Cardiac muscle cell (in vitro differentiated cells and primary cell): ENCODE results near the gene ABCB8. TPM values are rescaled to one million over a fixed set of nuclear protein-coding genes. Genes with fewer than 3 reads are reported as not detected.

Source experiments
- DNase-seq, 2 donors: peaks; one replicate each; pipeline versions ENCODE4 v3.0.0 to v3.0.0-alpha.2; 2010 to 2017; ENCODE audit warnings: low read depth in 1 of 2, low spot score in 1 of 2
- H3K27ac ChIP-seq: fragments of 200-600 bp; sonication (generic); 2 replicates; pipeline ENCODE4 v1.5.1; 2016
- H3K27me3 ChIP-seq: fragments of 200-600 bp; sonication (generic); 2 replicates; pipeline ENCODE4 v1.6.0; 2016; ENCODE audit warnings: control low read depth
- H3K36me3 ChIP-seq: fragments of 200-600 bp; sonication (generic); 2 replicates; pipeline ENCODE4 v1.5.1; 2016; ENCODE audit warnings: control low read depth
- H3K4me1 ChIP-seq: fragments of 200-600 bp; sonication (generic); 2 replicates; pipeline ENCODE4 v1.8.1; 2017; ENCODE audit warnings: low read depth, mild to moderate bottlenecking, mixed run types
- H3K4me3 ChIP-seq: fragments of 200-600 bp; sonication (generic); 2 replicates; pipeline ENCODE4 v1.5.1; 2016; ENCODE audit warnings: mild to moderate bottlenecking
- H3K9me3 ChIP-seq: fragments of 200-600 bp; sonication (generic); 2 replicates; pipeline ENCODE4 v1.5.1; 2017; ENCODE audit warnings: low read depth, mild to moderate bottlenecking, control low read depth
- polyA plus RNA-seq: library from polyadenylated mRNA; unstranded; fragments of >200 nt; fragmentation: Nextera tagmentation; extraction: Ambion mirVana; gene quantifications from 2 replicates; pipeline ENCODE4 v1.2.1, GENCODE V29; 2016
- total RNA-seq: library from RNA; depleted of rRNA; stranded (reverse); fragments of >200 nt; gene quantifications from 2 replicates; pipeline ENCODE4 v1.2.3, GENCODE V29; 2016
- TF ChIP-seq, protein P1 (sequence below): IDR thresholded peaks from 2 replicates; pipeline ENCODE4 v1.5.1; 2012; ENCODE audit warnings: low read depth, mild to moderate bottlenecking, low read length

Gene ABCB8
- total and polyA plus RNA-seq, 2 experiments from 2014 or later, result 20.4 to 29.2 TPM

DNA sequence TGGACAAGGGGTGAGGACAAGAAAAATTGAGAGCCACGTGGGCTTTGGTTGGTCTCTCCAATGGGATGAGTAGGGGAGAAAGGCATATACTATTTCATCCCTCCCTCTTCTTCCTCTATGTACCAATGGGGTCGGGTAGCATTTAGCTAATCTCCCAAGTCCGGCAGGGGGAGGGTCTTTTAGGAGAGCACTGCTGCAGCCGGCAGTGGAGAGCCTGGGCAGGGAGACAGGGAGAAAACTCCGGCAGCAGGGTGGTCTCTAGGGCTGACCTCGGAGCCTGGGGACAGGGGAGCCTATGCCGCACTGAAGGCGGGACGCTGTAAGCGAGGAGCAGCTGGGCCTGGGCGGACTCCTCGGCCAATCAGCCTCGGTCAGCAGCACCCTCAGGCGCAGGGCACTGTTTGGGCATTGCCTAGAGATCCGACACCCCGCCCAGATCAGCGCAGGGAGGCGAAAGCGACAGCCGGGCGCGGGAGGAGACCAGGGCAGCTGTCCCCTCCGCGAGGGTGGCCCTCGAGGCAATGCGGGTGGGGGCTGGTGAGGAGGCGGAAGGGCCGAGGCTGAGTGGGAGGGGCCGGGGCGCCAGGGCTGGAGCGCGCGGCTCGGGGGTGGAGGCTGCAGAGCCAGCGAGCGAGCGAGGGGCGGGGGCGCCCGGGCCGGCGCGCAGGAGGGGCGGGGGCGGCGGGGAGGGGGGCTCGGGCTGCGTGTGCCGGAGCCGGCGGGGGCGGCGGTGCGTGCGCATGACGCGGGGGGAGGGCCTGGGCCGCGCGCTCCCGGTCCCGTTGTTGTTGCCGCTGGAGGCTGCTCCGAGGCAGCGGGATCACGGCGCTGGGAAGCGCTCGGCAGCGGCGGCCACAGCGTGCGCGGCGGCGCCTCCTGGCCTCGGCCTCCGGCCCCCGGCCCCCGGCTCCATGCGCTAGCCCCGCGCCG lies 57.7 kb downstream of the ABCB8 start, which contains the start of gene AGAP3:
AGAP3 (plus strand) TSS at position 785 of the 930 bp plus-strand sequence. CDS start 267 bp downstream, outside the sequence.
- Histone ChIP-seq H3K4me3 (peak within 1 kb of the TSS; percentile 57), H3K4me1 (peaks cover 36% of the 10 kb centered on the region), H3K36me3 (no peaks in the 10 kb centered on the region), H3K27me3 (no peaks in the 10 kb centered on the region), H3K27ac (peak within 1 kb of the TSS; percentile 80), H3K9me3 (no peaks in the 10 kb centered on the region)
- DNase-seq, result peak; percentile 80 to 94
- TF ChIP-seq, protein P1, sequence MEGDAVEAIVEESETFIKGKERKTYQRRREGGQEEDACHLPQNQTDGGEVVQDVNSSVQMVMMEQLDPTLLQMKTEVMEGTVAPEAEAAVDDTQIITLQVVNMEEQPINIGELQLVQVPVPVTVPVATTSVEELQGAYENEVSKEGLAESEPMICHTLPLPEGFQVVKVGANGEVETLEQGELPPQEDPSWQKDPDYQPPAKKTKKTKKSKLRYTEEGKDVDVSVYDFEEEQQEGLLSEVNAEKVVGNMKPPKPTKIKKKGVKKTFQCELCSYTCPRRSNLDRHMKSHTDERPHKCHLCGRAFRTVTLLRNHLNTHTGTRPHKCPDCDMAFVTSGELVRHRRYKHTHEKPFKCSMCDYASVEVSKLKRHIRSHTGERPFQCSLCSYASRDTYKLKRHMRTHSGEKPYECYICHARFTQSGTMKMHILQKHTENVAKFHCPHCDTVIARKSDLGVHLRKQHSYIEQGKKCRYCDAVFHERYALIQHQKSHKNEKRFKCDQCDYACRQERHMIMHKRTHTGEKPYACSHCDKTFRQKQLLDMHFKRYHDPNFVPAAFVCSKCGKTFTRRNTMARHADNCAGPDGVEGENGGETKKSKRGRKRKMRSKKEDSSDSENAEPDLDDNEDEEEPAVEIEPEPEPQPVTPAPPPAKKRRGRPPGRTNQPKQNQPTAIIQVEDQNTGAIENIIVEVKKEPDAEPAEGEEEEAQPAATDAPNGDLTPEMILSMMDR, result no peak

DNA sequence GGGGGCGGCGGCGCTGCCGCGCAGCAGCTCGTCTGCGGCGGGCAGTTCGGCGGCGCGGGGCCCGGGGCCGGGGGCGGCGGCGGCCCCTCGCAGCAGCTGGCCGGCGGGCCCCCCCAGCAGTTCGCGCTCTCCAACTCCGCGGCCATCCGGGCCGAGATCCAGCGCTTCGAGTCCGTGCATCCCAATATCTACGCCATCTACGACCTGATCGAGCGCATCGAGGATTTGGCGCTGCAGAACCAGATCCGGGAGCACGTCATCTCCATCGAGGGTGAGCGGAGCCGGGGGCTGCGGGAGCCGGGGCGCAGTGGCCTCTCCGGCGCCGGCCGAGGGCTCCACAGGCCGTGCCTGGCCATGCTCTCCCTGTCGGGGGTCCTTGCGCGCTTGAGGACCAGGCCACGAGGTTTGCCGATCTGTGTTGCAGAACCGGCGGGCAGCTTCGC lies 58.6 kb downstream of the ABCB8 start:
- TF ChIP-seq, protein P1, result no peak
- no peaks in the 10 kb centered on the region for H3K27me3 ChIP-seq
- peak; percentile 24 to 61 for DNase-seq
- H3K9me3 ChIP-seq, result no peaks in the 10 kb centered on the region
- H3K4me1 ChIP-seq, result peaks cover 30% of the 10 kb centered on the region
- peak overlapping the region; percentile 45 for H3K27ac ChIP-seq
- H3K4me3 ChIP-seq, result peak overlapping the region; percentile 57
- H3K36me3 ChIP-seq, result no peaks in the 10 kb centered on the region

DNA sequence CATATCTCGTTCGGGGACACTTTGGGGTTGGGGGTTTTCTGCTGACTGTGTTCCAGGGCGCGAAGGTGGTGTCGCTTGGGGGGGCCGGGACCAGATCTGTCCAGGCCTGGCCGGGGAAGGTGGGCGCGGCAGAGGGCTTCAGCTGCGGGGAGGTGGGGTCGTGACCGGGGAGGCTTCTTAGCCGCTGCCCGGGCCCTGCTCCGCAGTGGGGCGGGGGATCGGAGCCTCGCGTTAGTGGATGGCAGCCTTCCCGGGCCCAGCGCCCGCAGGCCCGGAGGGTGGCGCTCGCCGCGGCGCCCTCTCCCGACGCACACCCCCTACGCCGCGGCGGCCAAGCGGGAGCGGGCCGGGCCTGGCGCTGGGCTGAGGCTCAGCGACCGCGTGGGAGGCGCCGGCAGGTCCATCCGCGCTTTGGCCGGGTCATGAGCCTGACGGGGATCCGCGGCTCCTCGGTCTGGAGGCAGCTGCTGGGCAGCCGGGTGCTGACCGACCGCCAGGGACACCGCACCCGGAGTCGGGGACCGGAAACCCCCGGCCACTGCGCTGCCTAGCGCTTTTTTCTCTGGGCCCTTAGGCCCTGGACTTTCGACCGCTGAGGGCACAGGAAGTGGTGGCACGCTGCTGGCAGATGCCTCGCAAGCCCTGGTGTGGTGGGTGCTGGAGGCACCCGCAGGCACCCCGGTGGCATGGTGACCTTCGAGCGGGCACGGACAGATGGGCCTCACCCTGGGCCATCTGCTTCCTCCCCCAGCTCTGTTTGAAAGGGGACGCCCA lies 59.2 kb downstream of the ABCB8 start:
- Histone ChIP-seq H3K27me3 (no peaks in the 10 kb centered on the region), H3K4me3 (peak overlapping the region; percentile 57), H3K9me3 (no peaks in the 10 kb centered on the region), H3K27ac (peak overlapping the region; percentile 45), H3K36me3 (no peaks in the 10 kb centered on the region), H3K4me1 (peaks cover 26% of the 10 kb centered on the region)
- peak; percentile 70 to 75 for DNase-seq
- TF ChIP-seq, protein P1, result peak; percentile 28

DNA sequence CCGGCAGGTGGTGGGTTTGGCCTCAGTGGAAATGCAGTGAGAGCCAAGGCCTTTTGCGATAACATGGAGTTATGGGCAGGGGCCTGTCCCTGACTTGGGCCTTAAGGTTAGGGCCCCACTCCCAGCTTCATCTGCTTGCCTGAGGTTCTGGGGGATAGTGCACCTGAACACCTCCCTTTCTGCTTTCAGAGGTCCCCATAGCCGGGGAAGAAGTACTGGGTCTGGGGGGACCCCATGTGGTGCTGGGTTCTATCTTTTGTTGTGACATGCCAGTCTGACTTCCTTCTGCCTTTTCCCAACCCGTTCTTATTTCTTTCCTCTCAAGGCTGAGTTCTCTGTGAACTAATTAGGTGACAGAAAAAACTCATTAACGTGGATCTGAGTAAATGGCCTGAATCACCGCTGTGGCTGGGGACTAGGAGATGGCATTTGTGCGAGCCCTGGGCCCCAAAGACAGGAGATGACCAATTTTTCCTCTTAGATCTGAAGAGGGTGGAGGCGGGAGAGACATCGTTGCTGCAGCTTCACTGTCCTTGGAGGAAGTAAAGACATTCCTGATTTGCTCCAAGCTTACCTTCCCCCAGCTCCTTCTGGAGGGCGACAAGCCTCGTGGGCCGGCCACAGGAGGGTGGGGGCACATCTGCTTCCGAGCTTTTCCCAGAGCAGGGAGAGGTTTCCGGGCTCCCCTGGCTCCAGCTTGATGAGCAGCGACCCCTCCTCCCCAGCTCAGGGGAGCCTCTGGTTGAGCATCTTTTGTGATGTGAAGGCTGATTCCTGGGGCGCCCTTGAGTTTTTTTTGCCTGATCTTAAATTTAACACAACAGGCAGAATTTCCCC lies 60.0 kb downstream of the ABCB8 start:
- Histone ChIP-seq H3K4me3 (peak overlapping the region; percentile 57), H3K4me1 (peaks cover 24% of the 10 kb centered on the region), H3K9me3 (no peaks in the 10 kb centered on the region), H3K36me3 (no peaks in the 10 kb centered on the region), H3K27ac (no peak overlapping the region), H3K27me3 (no peaks in the 10 kb centered on the region)
- DNase-seq, result no peak
- TF ChIP-seq, protein P1, result no peak
